GM23338 (cell line): Measurements from ENCODE around the gene OR2D3. TPM values are rescaled to one million over a fixed set of nuclear protein-coding genes. Genes with fewer than 3 reads are reported as not detected.

Experiments
- ATAC-seq: fragments of 200-7000 bp; cut with Tn5 transposase; 3 replicates; pipeline ENCODE4 v1.9.1; 2020
- DNase-seq: peaks from one replicate; pipeline ENCODE4 v3.0.0-alpha.2; 2015; ENCODE audit warnings: low spot score
- H2AFZ ChIP-seq: fragments of 200-600 bp; sonication (generic); 2 replicates; pipeline ENCODE4 v1.8.0; 2016; ENCODE audit warnings: antibody characterized with exemption, mild to moderate bottlenecking, moderate library complexity
- H3F3A ChIP-seq: fragments of 200-600 bp; sonication (generic); replicated peaks from 2 replicates; pipeline ENCODE4 v1.8.0; 2017; ENCODE audit warnings: antibody characterized with exemption, mixed run types, low read depth
- H3K27ac ChIP-seq: fragments of 200-600 bp; sonication (generic); 2 replicates; pipeline ENCODE4 v1.6.1; 2016; ENCODE audit warnings: low read depth
- H3K27me3 ChIP-seq: fragments of 200-600 bp; sonication (generic); 2 replicates; pipeline ENCODE4 v1.8.0; 2016; ENCODE audit warnings: mild to moderate bottlenecking, mixed run types, moderate library complexity; ENCODE audit not compliant: insufficient read depth
- H3K36me3 ChIP-seq: fragments of 200-600 bp; sonication (generic); 2 replicates; pipeline ENCODE4 v1.8.0; 2016; ENCODE audit warnings: mild to moderate bottlenecking; ENCODE audit not compliant: insufficient read depth
- H3K4me1 ChIP-seq: fragments of 200-600 bp; sonication (generic); 2 replicates; pipeline ENCODE4 v1.8.0; 2016; ENCODE audit warnings: mild to moderate bottlenecking, moderate library complexity; ENCODE audit not compliant: insufficient read depth
- H3K4me2 ChIP-seq: fragments of 200-600 bp; sonication (generic); 2 replicates; pipeline ENCODE4 v1.7.1; 2017; ENCODE audit warnings: mixed run types
- H3K4me3 ChIP-seq: fragments of 200-600 bp; sonication (generic); 2 replicates; pipeline ENCODE4 v1.6.1; 2016; ENCODE audit warnings: mixed run types
- H3K79me2 ChIP-seq: fragments of 200-600 bp; sonication (generic); replicated peaks from 2 replicates; pipeline ENCODE4 v1.8.0; 2017; ENCODE audit warnings: mild to moderate bottlenecking; ENCODE audit not compliant: insufficient read depth
- H3K9me2 ChIP-seq: fragments of 200-600 bp; sonication (generic); 2 replicates; pipeline ENCODE4 v1.8.0; 2017; ENCODE audit not compliant: insufficient read depth
- H4K20me1 ChIP-seq: fragments of 200-600 bp; sonication (generic); replicated peaks from 2 replicates; pipeline ENCODE4 v1.8.0; 2017; ENCODE audit warnings: mild to moderate bottlenecking; ENCODE audit not compliant: insufficient read depth
- H3K27ac Mint-ChIP-seq: 2 replicates; pipeline ENCODE4 v1.8.0; 2020; ENCODE audit warnings: inconsistent platforms, mild to moderate bottlenecking, moderate library complexity, mixed read lengths
- H3K27me3 Mint-ChIP-seq: 3 replicates; pipeline ENCODE4 v1.8.0; 2022; ENCODE audit warnings: low read depth, mild to moderate bottlenecking, moderate library complexity, mixed read lengths, inconsistent platforms; ENCODE audit not compliant: insufficient read depth, poor library complexity
- H3K36me3 Mint-ChIP-seq: 3 replicates; pipeline ENCODE4 v1.8.0; 2021; ENCODE audit warnings: low read depth, mild to moderate bottlenecking, inconsistent platforms, moderate library complexity, mixed read lengths
- H3K4me1 Mint-ChIP-seq: 3 replicates; pipeline ENCODE4 v1.8.0; 2020; ENCODE audit warnings: mild to moderate bottlenecking, inconsistent platforms, mixed read lengths
- H3K4me3 Mint-ChIP-seq: 3 replicates; pipeline ENCODE4 v1.8.0; 2021; ENCODE audit warnings: moderate library complexity, mild to moderate bottlenecking, inconsistent platforms, mixed read lengths
- H3K9me3 Mint-ChIP-seq: 3 replicates; pipeline ENCODE4 v1.8.0; 2020; ENCODE audit warnings: moderate library complexity, mild to moderate bottlenecking, inconsistent platforms, mixed read lengths
- CREB1 ChIP-seq: fragments of 250-450 bp; sonication (Bioruptor Pico); IDR thresholded peaks from 2 replicates; pipeline ENCODE4 v1.5.0; 2020; ENCODE audit warnings: low read depth, mild to moderate bottlenecking, moderate library complexity
- CTCF ChIP-seq, 2 experiments: fragments of 200-600 bp in 1 of 2; sonication (generic) in 1 of 2; conservative IDR thresholded peaks; 2 replicates each; pipeline versions ENCODE4 v1.5.1 to v1.6.1; 2016 to 2017; ENCODE audit warnings: antibody characterized with exemption in 2 of 2, low read depth in 2 of 2, mild to moderate bottlenecking in 2 of 2, moderate library complexity in 1 of 2
- EZH2 ChIP-seq: fragments of 200-600 bp; sonication (generic); IDR thresholded peaks from one replicate; pipeline ENCODE4 v1.8.0; 2017; ENCODE audit warnings: antibody characterized with exemption, mild to moderate bottlenecking, low read depth; ENCODE audit not compliant: unreplicated experiment
- EZH2phosphoT487 ChIP-seq: fragments of 200-600 bp; sonication (generic); IDR thresholded peaks from one replicate; pipeline ENCODE4 v1.8.1; 2018; ENCODE audit warnings: antibody characterized with exemption; ENCODE audit not compliant: unreplicated experiment
- JUNB ChIP-seq: IDR thresholded peaks from one replicate; pipeline ENCODE4 v1.6.1; 2016; ENCODE audit warnings: antibody characterized with exemption; ENCODE audit not compliant: unreplicated experiment
- NANOG ChIP-seq: IDR thresholded peaks from 2 replicates; pipeline ENCODE4 v1.6.1; 2016; ENCODE audit warnings: antibody characterized with exemption, borderline replicate concordance
- POLR2AphosphoS5 ChIP-seq: IDR thresholded peaks from 2 replicates; pipeline ENCODE4 v1.6.1; 2016; ENCODE audit warnings: antibody characterized with exemption, low read depth
- REST ChIP-seq: IDR thresholded peaks from one replicate; pipeline ENCODE4 v1.6.1; 2018; ENCODE audit warnings: antibody characterized with exemption; ENCODE audit not compliant: unreplicated experiment
- STAT1 ChIP-seq: IDR thresholded peaks from one replicate; pipeline ENCODE4 v1.6.1; 2016; ENCODE audit warnings: antibody characterized with exemption; ENCODE audit not compliant: unreplicated experiment
- ZNF114 ChIP-seq: fragments of 250-450 bp; sonication (Bioruptor Pico); IDR thresholded peaks from 2 replicates; pipeline ENCODE4 v1.5.0; 2020; ENCODE audit warnings: mild to moderate bottlenecking, moderate library complexity
- ZNF331 ChIP-seq: fragments of 250-450 bp; sonication (Bioruptor Pico); IDR thresholded peaks from 2 replicates; pipeline ENCODE4 v1.5.0; 2020; ENCODE audit warnings: low read depth, mild to moderate bottlenecking, moderate library complexity
- polyA plus RNA-seq: library from polyadenylated mRNA; unstranded; fragments of >200 nt; fragmentation: Nextera tagmentation; extraction: Ambion mirVana; gene quantifications from 2 replicates; pipeline ENCODE4 v1.2.1, GENCODE V29; 2016
- total RNA-seq: library from RNA; depleted of rRNA; stranded (reverse); fragments of >200 nt; shearing (Covaris generic); gene quantifications from 2 replicates; pipeline ENCODE4 v1.2.3, GENCODE V29; 2014
- TF ChIP-seq, protein P1 (sequence below): IDR thresholded peaks from 2 replicates; pipeline ENCODE4 v1.6.1; 2016; ENCODE audit warnings: antibody characterized with exemption
- TF ChIP-seq, protein P2 (sequence below): fragments of 250-450 bp; sonication (Bioruptor Pico); IDR thresholded peaks from 2 replicates; pipeline ENCODE4 v1.5.0; 2020; ENCODE audit warnings: mild to moderate bottlenecking, moderate library complexity

The OR2D3 gene
- total and polyA plus RNA-seq, 2 experiments from 2014 or later: 0.65 TPM; not detected in 1

DNA sequence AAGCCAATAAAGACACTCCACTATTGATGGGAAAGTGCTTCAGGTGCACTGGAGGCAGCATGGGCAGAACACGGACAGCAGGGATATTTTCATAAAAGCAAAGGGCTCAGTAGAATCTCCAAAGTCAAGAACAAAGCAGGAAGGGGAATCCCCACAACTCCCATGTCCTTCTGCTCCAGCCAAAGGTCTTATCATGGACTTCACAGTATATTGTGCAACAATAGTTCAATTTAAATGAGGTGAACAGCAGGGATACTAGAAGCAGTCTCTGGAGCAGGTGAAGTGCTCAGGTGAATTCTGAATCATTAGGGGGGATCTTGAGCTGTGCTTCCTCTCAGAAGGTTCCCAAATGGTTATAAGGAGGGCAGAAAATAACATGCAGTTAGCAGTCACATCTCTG, 21.9 kb upstream of the OR2D3 start:
- ATAC-seq (no peak), DNase-seq (no peak)
- H3K4me2 ChIP-seq: no peak overlapping the region
- no peaks in the 10 kb centered on the region for H3K27me3 ChIP-seq
- no peaks in the 10 kb centered on the region for H3K9me2 ChIP-seq
- Mint-ChIP-seq H3K9me3 (peaks cover 5% of the 10 kb centered on the region; the same call in 2 of the 3 replicates), H3K4me3 (no peak overlapping the region), H3K27ac (no peak overlapping the region), H3K36me3 (no peaks in the 10 kb centered on the region; the same call in 2 of the 3 replicates), H3K27me3 (no peaks in the 10 kb centered on the region), H3K4me1 (no peaks in the 10 kb centered on the region)
- no peaks in the 10 kb centered on the region for H3K36me3 ChIP-seq
- H3K4me1 ChIP-seq: no peaks in the 10 kb centered on the region
- H3K79me2 ChIP-seq: no peaks in the 10 kb centered on the region
- H2AFZ ChIP-seq: no peak overlapping the region
- no peak for TF ChIP-seq JUNB
- no peak for TF ChIP-seq ZNF331 (CRISPR knock-in tag)
- no peak for TF ChIP-seq EZH2
- no peak for TF ChIP-seq POLR2AphosphoS5
- TF ChIP-seq, protein P1, sequence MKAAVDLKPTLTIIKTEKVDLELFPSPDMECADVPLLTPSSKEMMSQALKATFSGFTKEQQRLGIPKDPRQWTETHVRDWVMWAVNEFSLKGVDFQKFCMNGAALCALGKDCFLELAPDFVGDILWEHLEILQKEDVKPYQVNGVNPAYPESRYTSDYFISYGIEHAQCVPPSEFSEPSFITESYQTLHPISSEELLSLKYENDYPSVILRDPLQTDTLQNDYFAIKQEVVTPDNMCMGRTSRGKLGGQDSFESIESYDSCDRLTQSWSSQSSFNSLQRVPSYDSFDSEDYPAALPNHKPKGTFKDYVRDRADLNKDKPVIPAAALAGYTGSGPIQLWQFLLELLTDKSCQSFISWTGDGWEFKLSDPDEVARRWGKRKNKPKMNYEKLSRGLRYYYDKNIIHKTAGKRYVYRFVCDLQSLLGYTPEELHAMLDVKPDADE: no peak
- TF ChIP-seq CTCF (conservative IDR thresholded peaks at IDR 0.05; ENCODE audit: low read depth in 2 of 2): no peak
- TF ChIP-seq NANOG: no peak
- TF ChIP-seq ZNF114 (CRISPR knock-in tag): no peak
- TF ChIP-seq, protein P2, sequence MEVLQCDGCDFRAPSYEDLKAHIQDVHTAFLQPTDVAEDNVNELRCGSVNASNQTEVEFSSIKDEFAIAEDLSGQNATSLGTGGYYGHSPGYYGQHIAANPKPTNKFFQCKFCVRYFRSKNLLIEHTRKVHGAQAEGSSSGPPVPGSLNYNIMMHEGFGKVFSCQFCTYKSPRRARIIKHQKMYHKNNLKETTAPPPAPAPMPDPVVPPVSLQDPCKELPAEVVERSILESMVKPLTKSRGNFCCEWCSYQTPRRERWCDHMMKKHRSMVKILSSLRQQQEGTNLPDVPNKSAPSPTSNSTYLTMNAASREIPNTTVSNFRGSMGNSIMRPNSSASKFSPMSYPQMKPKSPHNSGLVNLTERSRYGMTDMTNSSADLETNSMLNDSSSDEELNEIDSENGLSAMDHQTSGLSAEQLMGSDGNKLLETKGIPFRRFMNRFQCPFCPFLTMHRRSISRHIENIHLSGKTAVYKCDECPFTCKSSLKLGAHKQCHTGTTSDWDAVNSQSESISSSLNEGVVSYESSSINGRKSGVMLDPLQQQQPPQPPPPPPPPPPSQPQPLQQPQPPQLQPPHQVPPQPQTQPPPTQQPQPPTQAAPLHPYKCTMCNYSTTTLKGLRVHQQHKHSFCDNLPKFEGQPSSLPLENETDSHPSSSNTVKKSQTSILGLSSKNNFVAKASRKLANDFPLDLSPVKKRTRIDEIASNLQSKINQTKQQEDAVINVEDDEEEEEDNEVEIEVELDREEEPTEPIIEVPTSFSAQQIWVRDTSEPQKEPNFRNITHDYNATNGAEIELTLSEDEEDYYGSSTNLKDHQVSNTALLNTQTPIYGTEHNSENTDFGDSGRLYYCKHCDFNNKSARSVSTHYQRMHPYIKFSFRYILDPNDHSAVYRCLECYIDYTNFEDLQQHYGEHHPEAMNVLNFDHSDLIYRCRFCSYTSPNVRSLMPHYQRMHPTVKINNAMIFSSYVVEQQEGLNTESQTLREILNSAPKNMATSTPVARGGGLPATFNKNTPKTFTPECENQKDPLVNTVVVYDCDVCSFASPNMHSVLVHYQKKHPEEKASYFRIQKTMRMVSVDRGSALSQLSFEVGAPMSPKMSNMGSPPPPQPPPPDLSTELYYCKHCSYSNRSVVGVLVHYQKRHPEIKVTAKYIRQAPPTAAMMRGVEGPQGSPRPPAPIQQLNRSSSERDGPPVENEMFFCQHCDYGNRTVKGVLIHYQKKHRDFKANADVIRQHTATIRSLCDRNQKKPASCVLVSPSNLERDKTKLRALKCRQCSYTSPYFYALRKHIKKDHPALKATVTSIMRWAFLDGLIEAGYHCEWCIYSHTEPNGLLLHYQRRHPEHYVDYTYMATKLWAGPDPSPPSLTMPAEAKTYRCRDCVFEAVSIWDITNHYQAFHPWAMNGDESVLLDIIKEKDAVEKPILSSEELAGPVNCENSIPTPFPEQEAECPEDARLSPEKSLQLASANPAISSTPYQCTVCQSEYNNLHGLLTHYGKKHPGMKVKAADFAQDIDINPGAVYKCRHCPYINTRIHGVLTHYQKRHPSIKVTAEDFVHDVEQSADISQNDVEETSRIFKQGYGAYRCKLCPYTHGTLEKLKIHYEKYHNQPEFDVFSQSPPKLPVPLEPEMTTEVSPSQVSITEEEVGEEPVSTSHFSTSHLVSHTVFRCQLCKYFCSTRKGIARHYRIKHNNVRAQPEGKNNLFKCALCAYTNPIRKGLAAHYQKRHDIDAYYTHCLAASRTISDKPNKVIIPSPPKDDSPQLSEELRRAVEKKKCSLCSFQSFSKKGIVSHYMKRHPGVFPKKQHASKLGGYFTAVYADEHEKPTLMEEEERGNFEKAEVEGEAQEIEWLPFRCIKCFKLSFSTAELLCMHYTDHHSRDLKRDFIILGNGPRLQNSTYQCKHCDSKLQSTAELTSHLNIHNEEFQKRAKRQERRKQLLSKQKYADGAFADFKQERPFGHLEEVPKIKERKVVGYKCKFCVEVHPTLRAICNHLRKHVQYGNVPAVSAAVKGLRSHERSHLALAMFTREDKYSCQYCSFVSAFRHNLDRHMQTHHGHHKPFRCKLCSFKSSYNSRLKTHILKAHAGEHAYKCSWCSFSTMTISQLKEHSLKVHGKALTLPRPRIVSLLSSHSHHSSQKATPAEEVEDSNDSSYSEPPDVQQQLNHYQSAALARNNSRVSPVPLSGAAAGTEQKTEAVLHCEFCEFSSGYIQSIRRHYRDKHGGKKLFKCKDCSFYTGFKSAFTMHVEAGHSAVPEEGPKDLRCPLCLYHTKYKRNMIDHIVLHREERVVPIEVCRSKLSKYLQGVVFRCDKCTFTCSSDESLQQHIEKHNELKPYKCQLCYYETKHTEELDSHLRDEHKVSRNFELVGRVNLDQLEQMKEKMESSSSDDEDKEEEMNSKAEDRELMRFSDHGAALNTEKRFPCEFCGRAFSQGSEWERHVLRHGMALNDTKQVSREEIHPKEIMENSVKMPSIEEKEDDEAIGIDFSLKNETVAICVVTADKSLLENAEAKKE (CRISPR knock-in tag): no peak
- TF ChIP-seq CREB1 (CRISPR knock-in tag): no peak
- no peak for TF ChIP-seq REST
- TF ChIP-seq STAT1: no peak
- TF ChIP-seq EZH2phosphoT487: no peak
- H3F3A ChIP-seq: no peaks in the 10 kb centered on the region
- H4K20me1 ChIP-seq: no peaks in the 10 kb centered on the region
- no peak overlapping the region for H3K4me3 ChIP-seq
- H3K27ac ChIP-seq: no peak overlapping the region
